Fibroblast of lung (primary cell): Measurements from ENCODE around the gene COL9A2. TPM values are rescaled to one million over a fixed set of nuclear protein-coding genes. Genes with fewer than 3 reads are reported as not detected.

ENCODE experiments used
- DNase-seq, 2 donors: peaks; one replicate each; pipeline versions ENCODE4 v3.0.0 to v3.0.0-alpha.2; 2010; ENCODE audit warnings: low read depth in 2 of 2
- H2AFZ ChIP-seq: 2 replicates; pipeline ENCODE4 v1.5.1; 2012; ENCODE audit warnings: low read length, control low read depth, inconsistent platforms
- H3K27ac ChIP-seq: 2 replicates; pipeline ENCODE4 v1.5.1; 2011; ENCODE audit warnings: low read length, control low read depth; ENCODE audit not compliant: insufficient read depth
- H3K27me3 ChIP-seq: 2 replicates; pipeline ENCODE4 v1.5.1; 2011; ENCODE audit warnings: mild to moderate bottlenecking, low read length; ENCODE audit not compliant: control insufficient read depth, insufficient read depth
- H3K36me3 ChIP-seq: 2 replicates; pipeline ENCODE4 v1.5.1; 2011; ENCODE audit warnings: low read length; ENCODE audit not compliant: control insufficient read depth, insufficient read depth
- H3K4me1 ChIP-seq: 2 replicates; pipeline ENCODE4 v1.5.1; 2011; ENCODE audit warnings: low read length; ENCODE audit not compliant: control insufficient read depth, insufficient read depth; ENCODE audit errors: extremely low read depth
- H3K4me2 ChIP-seq: 2 replicates; pipeline ENCODE4 v1.5.1; 2011; ENCODE audit warnings: low read length, control low read depth; ENCODE audit not compliant: insufficient read depth; ENCODE audit errors: extremely low read depth
- H3K4me3 ChIP-seq, 4 experiments: fragments of 200-600 bp in 1 of 4; sonication (generic) in 1 of 4; replicated peaks in 1 of 4; 2 replicates each; pipeline ENCODE4 v1.5.1; 2011 to 2016; ENCODE audit warnings: low read length in 4 of 4, low read depth in 3 of 4, mild to moderate bottlenecking in 3 of 4, control low read depth in 2 of 4, inconsistent platforms in 1 of 4, mixed read lengths in 1 of 4; ENCODE audit not compliant: insufficient read depth in 1 of 4; ENCODE audit errors: control extremely low read depth in 1 of 4
- H3K79me2 ChIP-seq: 2 replicates; pipeline ENCODE4 v1.5.1; 2012; ENCODE audit warnings: mild to moderate bottlenecking, low read length, inconsistent platforms; ENCODE audit not compliant: control insufficient read depth, insufficient read depth
- H3K9ac ChIP-seq: 2 replicates; pipeline ENCODE4 v1.5.1; 2011; ENCODE audit warnings: mild to moderate bottlenecking, low read length, control low read depth; ENCODE audit not compliant: insufficient read depth
- H3K9me3 ChIP-seq: 2 replicates; pipeline ENCODE4 v1.5.1; 2012; ENCODE audit warnings: low read depth, low read length; ENCODE audit not compliant: control insufficient read depth, insufficient read depth
- H4K20me1 ChIP-seq: 2 replicates; pipeline ENCODE4 v1.5.1; 2011; ENCODE audit warnings: low read length; ENCODE audit not compliant: control insufficient read depth, insufficient read depth; ENCODE audit errors: extremely low read depth
- EZH2 ChIP-seq: IDR thresholded peaks from 2 replicates; pipeline ENCODE4 v1.5.1; 2012; ENCODE audit warnings: low read length, control low read depth, mild to moderate bottlenecking; ENCODE audit errors: missing control alignments
- polyA plus RNA-seq, 2 donors: library from polyadenylated mRNA; depleted of rRNA in 1 of 2; stranded (reverse) in 1 of 2; unstranded in 1 of 2; fragments of >200 nt; gene quantifications; 2 replicates each; pipeline ENCODE4 v1.2.1, GENCODE V29; 2011 to 2012; ENCODE audit warnings: missing spikeins in 1 of 2
- total RNA-seq: library from RNA; depleted of rRNA; stranded (reverse); fragments of >200 nt; gene quantifications from 2 replicates; pipeline ENCODE4 v1.2.1, GENCODE V29; 2014
- TF ChIP-seq, protein P1 (sequence below), 2 donors: IDR thresholded peaks in 1 of 2; conservative IDR thresholded peaks in 1 of 2; 1 replicate in 1 of 2; 2 replicates in 1 of 2; pipeline ENCODE4 v1.5.1; 2011 to 2012; ENCODE audit warnings: low read length in 2 of 2, control low read depth in 1 of 2, inconsistent platforms in 1 of 2, low read depth in 1 of 2, mild to moderate bottlenecking in 1 of 2

Gene COL9A2
- total and polyA plus RNA-seq, 2 donors (not counting 1 experiment from before 2014, with no cell fraction given): 1.3 to 2.8 TPM

DNA sequence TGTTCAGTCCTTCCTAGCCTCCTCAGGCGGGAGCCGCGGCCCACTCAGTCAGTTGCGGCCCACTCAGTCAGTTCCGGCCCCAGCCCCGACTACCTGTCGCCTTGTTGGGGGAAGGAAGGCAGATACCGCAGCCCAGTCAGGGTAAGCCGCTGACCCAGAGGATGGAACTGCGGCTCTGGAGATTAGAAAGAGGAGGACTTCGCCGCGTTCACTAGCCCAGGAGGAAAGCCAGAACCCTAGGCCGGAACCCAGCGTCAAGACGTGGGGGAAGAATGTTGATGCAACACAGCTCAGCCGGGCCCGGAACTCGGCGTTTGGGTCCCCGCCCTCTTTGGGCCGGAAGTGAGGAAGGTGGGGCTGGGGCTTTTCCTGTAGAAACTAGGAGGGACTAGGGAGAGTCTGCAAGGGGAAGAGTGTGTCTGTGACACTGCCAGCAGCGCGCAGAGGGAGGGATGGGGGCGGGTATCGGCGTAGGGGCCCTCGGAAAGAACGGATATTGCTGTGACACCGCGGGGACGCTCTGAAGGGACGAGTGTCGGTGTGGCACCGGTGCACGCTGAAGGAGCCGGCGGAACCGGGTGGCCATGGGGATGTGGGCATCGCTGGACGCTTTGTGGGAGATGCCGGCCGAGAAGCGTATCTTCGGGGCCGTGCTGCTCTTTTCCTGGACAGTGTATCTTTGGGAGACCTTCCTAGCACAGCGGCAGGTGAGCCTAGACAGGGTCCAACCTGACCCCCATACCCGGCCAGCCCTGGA is 59.2 kb downstream of the COL9A2 start, which contains the start of gene ZMPSTE24:
Gene ZMPSTE24, plus strand, starts transcription at position 549 of the 757 bp plus-strand sequence. Its CDS starts 36 bp downstream, at position 585.
- Histone ChIP-seq H3K9ac (peak within 1 kb of the TSS; percentile 99), H3K9me3 (no peaks in the 10 kb centered on the region), H3K36me3 (peaks cover 3% of the 10 kb centered on the region), H3K27me3 (no peaks in the 10 kb centered on the region), H2AFZ (peak within 1 kb of the TSS; percentile 96), H3K79me2 (peaks cover 44% of the 10 kb centered on the region), H3K4me2 (peak within 1 kb of the TSS; percentile 94), H3K4me1 (peaks cover 2% of the 10 kb centered on the region), H4K20me1 (no peaks in the 10 kb centered on the region), H3K27ac (peak within 1 kb of the TSS; percentile 100), H3K4me3 (peak within 1 kb of the TSS; percentile 95 to 100 (median 98))
- DNase-seq: peak; percentile 99
- no peak for TF ChIP-seq EZH2

DNA sequence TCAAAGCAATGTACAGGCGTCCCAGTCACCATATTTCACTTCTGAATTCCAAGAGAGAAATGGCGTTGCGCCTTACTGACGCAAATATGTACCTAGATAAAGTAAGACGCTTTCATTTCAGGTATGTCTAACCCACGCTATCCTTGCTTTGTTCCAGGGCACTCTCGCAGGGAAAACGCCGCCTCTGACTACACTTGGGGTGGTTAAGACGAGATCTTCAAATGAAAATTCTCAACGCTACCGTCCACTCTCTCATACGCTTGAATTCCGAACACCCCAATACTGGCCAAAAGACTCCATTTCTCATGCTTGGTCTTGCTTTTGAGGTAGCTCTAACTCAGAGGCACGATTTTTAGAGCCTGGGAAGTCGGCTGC is 59.8 kb downstream of the COL9A2 start:
- Histone ChIP-seq H2AFZ (peak overlapping the region; percentile 96), H3K27me3 (no peaks in the 10 kb centered on the region), H3K27ac (peak overlapping the region; percentile 100), H3K4me3 (peak overlapping the region; percentile 95 to 100 (median 98)), H3K36me3 (peaks cover 1% of the 10 kb centered on the region), H4K20me1 (no peaks in the 10 kb centered on the region), H3K4me1 (peaks cover 2% of the 10 kb centered on the region), H3K9ac (peak overlapping the region; percentile 99), H3K9me3 (no peaks in the 10 kb centered on the region), H3K4me2 (peak overlapping the region; percentile 94), H3K79me2 (peaks cover 41% of the 10 kb centered on the region)
- DNase-seq: no peak
- no peak for TF ChIP-seq EZH2
- TF ChIP-seq, protein P1, sequence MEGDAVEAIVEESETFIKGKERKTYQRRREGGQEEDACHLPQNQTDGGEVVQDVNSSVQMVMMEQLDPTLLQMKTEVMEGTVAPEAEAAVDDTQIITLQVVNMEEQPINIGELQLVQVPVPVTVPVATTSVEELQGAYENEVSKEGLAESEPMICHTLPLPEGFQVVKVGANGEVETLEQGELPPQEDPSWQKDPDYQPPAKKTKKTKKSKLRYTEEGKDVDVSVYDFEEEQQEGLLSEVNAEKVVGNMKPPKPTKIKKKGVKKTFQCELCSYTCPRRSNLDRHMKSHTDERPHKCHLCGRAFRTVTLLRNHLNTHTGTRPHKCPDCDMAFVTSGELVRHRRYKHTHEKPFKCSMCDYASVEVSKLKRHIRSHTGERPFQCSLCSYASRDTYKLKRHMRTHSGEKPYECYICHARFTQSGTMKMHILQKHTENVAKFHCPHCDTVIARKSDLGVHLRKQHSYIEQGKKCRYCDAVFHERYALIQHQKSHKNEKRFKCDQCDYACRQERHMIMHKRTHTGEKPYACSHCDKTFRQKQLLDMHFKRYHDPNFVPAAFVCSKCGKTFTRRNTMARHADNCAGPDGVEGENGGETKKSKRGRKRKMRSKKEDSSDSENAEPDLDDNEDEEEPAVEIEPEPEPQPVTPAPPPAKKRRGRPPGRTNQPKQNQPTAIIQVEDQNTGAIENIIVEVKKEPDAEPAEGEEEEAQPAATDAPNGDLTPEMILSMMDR (conservative IDR thresholded peaks at IDR 0.05 in 1 of 2, IDR thresholded peaks at IDR 0.05 in 1 of 2; ENCODE audit: low read depth in 1 of 2, low read length in 2 of 2): no peak

DNA sequence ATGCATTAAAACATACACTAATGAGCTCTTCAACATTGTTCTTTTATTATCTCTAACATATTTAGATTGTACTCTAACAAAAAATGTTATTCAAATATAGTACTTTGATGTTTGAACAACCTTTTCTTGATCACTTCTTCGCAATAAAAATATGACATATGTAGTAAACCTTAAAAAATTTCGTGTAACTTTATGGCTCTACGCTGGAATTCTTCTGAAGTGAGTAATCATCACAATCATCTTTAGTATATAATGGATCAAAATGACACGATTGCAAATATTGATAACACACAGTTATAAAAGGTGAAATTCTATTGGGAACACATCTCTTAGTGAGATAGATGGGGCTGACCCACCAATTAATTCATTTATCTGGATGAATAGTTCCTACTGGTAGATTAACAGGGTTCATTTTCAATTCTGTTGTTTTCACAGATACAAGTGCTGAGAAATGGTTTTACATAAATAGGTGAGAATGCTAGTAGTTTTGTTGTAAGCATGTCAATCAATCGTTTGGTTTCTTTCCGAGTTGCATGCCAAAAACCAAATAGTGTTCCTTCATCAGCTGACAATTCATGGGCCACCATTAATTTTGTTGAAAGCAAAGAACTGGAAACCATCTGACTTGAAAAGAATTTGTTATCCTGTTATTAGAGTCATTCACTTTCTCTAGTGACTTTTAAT is 60.5 kb downstream of the COL9A2 start:
- Histone ChIP-seq H3K9me3 (no peaks in the 10 kb centered on the region), H3K36me3 (peaks cover 1% of the 10 kb centered on the region), H3K4me3 (peak overlapping the region; percentile 95 to 100 (median 98)), H3K79me2 (peaks cover 41% of the 10 kb centered on the region), H3K27me3 (no peaks in the 10 kb centered on the region), H3K9ac (no peak overlapping the region), H2AFZ (peak overlapping the region; percentile 29), H3K4me1 (peaks cover 2% of the 10 kb centered on the region), H3K4me2 (peak overlapping the region; percentile 94), H3K27ac (peak overlapping the region; percentile 100), H4K20me1 (no peaks in the 10 kb centered on the region)
- DNase-seq: no peak
- TF ChIP-seq, protein P1 (conservative IDR thresholded peaks at IDR 0.05 in 1 of 2, IDR thresholded peaks at IDR 0.05 in 1 of 2; ENCODE audit: low read depth in 1 of 2, low read length in 2 of 2): no peak
- no peak for TF ChIP-seq EZH2
